Neural crest cell (in vitro differentiated cells): ENCODE data around the gene DNAJA3. TPM values are rescaled to one million over a fixed set of nuclear protein-coding genes. Genes with fewer than 3 reads are reported as not detected.

Experiments
- DNase-seq: peaks from one replicate; pipeline ENCODE4 v3.0.0; 2021; ENCODE audit warnings: low read depth, mixed read lengths, low spot score
- H3K27ac Mint-ChIP-seq: one replicate; pipeline ENCODE4 v1.8.0; 2021; ENCODE audit warnings: mild to moderate bottlenecking, mixed read lengths; ENCODE audit not compliant: unreplicated experiment
- H3K27me3 Mint-ChIP-seq: 2 replicates; pipeline ENCODE4 v1.8.0; 2021; ENCODE audit warnings: low read depth, mild to moderate bottlenecking, mixed read lengths
- H3K36me3 Mint-ChIP-seq: 2 replicates; pipeline ENCODE4 v1.8.0; 2021; ENCODE audit warnings: low read depth, mild to moderate bottlenecking, mixed read lengths
- H3K4me1 Mint-ChIP-seq: 2 replicates; pipeline ENCODE4 v1.8.0; 2021; ENCODE audit warnings: mixed read lengths
- H3K4me3 Mint-ChIP-seq: one replicate; pipeline ENCODE4 v1.8.0; 2021; ENCODE audit warnings: mild to moderate bottlenecking, mixed read lengths
- H3K9me3 Mint-ChIP-seq: 2 replicates; pipeline ENCODE4 v1.8.0; 2021; ENCODE audit warnings: mixed read lengths
- total RNA-seq: library from RNA; stranded (reverse); gene quantifications from 2 replicates; pipeline ENCODE4 v1.2.1, GENCODE V29; 2021
- TF ChIP-seq, protein P1 (sequence below): fragments of 200-600 bp; sonication (generic); conservative IDR thresholded peaks from 2 replicates; pipeline ENCODE4 v1.5.0; 2021; ENCODE audit warnings: antibody characterized with exemption, mild to moderate bottlenecking

Gene DNAJA3
- total RNA-seq, 1 donor from 2014 or later, result 45.1 TPM

DNA sequence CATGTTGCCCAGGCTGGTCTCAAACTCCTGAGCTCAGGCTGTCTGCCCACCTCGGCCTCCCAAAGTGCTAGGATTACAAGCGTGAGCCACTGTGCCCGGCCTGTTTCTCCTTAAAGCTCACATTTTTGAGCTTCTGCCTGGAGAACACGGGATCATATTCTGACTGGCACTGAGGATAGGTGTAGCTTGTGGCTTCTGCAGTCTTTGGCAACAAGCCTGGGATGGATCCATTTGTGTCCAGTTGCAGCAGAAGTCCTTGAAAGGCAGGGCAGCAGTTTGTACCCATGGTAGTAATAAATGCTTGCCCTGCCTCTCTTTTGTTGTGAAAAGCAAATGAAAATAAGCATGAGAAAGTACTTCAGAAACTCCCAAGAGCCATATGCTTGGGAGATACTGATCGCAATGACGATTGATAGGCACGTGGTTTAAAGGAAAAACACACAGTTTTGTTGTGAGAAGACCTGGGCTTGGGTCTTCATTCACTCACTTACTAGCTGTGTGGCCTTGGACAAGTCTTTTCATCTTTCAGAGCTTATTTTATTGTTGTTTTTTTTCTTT is 6.2 kb upstream of the DNAJA3 start:
- no peak for DNase-seq
- TF ChIP-seq, protein P1, sequence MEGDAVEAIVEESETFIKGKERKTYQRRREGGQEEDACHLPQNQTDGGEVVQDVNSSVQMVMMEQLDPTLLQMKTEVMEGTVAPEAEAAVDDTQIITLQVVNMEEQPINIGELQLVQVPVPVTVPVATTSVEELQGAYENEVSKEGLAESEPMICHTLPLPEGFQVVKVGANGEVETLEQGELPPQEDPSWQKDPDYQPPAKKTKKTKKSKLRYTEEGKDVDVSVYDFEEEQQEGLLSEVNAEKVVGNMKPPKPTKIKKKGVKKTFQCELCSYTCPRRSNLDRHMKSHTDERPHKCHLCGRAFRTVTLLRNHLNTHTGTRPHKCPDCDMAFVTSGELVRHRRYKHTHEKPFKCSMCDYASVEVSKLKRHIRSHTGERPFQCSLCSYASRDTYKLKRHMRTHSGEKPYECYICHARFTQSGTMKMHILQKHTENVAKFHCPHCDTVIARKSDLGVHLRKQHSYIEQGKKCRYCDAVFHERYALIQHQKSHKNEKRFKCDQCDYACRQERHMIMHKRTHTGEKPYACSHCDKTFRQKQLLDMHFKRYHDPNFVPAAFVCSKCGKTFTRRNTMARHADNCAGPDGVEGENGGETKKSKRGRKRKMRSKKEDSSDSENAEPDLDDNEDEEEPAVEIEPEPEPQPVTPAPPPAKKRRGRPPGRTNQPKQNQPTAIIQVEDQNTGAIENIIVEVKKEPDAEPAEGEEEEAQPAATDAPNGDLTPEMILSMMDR, result no peak
- H3K36me3 Mint-ChIP-seq, result no peaks in the 10 kb centered on the region
- no peaks in the 10 kb centered on the region for H3K9me3 Mint-ChIP-seq
- peaks cover 8% of the 10 kb centered on the region for H3K27me3 Mint-ChIP-seq
- no peak overlapping the region for H3K27ac Mint-ChIP-seq
- peak overlapping the region; percentile 56 for H3K4me3 Mint-ChIP-seq
- peaks cover 13% of the 10 kb centered on the region for H3K4me1 Mint-ChIP-seq

DNA sequence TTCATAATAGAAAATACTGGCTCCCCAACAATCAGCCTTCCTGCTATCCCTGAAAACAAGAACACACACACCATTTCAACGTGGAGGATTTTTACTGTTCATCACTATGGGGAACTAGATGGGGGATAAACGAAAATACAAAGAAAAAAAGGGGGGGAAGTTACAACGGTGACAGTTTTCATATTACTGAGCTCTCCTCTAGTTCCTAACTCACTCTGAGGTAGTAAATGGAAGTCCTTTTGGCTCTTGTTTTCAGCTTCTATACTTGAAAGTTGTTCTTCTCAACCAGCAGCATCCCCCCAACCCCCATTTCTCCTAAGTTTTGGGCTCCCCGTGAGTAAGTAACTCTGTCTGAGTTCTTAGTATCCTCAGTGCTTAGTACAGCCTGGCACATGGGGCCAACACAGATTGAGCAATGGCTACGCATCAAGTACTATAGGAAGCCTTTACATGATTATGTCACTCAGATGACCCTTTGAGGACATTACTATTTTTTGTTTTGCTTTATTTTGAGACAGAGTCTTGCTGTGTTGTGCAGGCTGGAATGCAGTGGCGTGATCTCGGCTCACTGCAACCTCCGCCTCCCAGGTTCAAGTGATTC is 5.1 kb upstream of the DNAJA3 start:
- DNase-seq, result no peak
- H3K4me1 Mint-ChIP-seq, result peaks cover 14% of the 10 kb centered on the region
- H3K27me3 Mint-ChIP-seq, result peaks cover 8% of the 10 kb centered on the region
- H3K4me3 Mint-ChIP-seq, result peak overlapping the region; percentile 78
- no peaks in the 10 kb centered on the region for H3K36me3 Mint-ChIP-seq
- H3K27ac Mint-ChIP-seq, result no peak overlapping the region
- no peaks in the 10 kb centered on the region for H3K9me3 Mint-ChIP-seq
- TF ChIP-seq, protein P1, result no peak

DNA sequence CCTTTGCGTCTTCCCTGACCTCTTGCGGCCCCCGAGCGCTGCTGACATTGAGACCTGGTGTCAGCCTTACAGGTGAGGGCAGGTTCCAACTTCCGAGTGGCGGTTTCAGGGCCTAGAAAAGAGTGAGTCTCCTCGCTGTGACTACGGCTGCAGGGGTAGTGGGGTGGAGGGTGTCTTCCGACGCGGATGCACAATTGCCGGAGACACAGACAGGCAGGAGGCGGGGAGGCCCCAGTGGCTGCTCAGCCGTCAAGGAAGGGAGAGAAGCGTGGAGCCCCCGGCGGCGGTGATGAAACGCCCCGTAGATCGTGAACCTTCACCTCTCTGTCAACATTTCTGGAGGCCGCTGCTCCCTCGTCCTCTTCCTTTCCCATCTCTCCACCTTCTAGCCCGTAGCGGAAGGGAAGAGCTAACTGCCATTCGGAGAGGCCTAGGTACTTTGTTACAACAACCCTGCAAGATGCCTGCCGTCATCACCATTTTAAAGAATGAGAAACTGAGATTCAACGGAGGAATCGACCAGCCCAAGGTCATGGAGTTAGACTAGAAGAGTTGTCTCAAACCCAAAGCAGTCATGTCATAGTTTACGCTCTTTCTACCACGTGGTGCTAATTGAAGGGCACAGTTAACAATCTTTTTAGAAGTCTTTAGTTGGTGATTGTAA is 485 bp downstream of the DNAJA3 start:
- Mint-ChIP-seq H3K9me3 (no peaks in the 10 kb centered on the region), H3K4me1 (peaks cover 29% of the 10 kb centered on the region), H3K4me3 (peak overlapping the region; percentile 97), H3K27me3 (no peaks in the 10 kb centered on the region), H3K36me3 (peaks cover 5% of the 10 kb centered on the region), H3K27ac (peak overlapping the region; percentile 83)
- TF ChIP-seq, protein P1, result no peak
- no peak for DNase-seq

DNA sequence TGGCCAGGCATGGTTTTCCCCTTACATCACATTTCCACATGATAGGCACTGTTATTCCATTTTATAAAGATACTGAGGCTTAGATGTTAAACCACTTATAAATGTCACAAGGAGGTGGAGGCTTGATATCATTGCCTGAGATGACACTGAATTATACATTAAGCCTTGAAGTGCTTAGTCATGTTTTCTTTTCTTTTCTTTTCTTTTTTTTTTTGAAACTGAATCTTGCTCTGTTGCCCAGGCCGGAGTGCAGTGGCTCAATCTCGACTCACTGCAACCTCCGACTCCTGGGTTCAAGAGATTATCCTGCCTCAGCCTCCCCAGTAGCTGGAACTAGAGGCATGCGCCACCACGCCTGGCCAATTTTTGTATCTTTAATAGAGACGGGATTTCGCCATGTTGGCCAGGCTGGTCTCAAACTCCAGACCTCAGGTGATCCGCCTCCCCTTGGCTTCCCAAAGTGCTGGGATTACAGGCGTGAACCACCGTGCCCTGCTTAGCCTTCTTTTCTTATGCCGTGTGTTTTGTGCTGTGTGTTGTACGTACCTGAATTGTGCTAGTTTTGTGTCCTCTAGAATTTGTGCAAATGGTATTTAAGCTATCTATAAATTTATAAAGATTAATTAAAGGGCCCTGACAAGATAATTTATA is 1.2 kb downstream of the DNAJA3 start:
- H3K4me1 Mint-ChIP-seq, result peaks cover 29% of the 10 kb centered on the region
- DNase-seq, result no peak
- H3K27me3 Mint-ChIP-seq, result no peaks in the 10 kb centered on the region
- peaks cover 5% of the 10 kb centered on the region for H3K36me3 Mint-ChIP-seq
- peak overlapping the region; percentile 97 for H3K4me3 Mint-ChIP-seq
- TF ChIP-seq, protein P1, result no peak
- no peaks in the 10 kb centered on the region for H3K9me3 Mint-ChIP-seq
- peak overlapping the region; percentile 83 for H3K27ac Mint-ChIP-seq

DNA sequence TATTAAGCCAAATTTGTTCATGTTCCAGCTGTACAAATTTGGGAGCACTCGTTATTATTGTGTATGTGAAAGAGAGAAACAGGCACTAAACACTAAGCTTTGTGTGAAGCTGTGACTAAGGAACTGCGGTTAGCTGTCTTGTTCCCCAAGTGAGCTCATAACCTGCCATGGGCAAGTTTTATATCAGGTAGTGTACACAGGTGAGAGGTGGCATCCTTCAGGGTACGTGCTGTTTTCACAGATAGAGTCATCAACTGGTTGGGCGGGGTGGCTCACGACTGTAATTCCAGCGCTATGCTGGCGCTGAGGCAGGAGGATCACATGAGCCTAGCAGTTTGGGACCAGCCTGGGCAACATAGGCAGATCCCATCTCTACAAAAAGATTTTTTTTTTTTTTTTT is 2.8 kb downstream of the DNAJA3 start:
- TF ChIP-seq, protein P1, result no peak
- H3K9me3 Mint-ChIP-seq, result no peaks in the 10 kb centered on the region
- H3K27ac Mint-ChIP-seq, result no peak overlapping the region
- peak overlapping the region; percentile 58 for H3K4me3 Mint-ChIP-seq
- H3K36me3 Mint-ChIP-seq, result peaks cover 5% of the 10 kb centered on the region
- no peaks in the 10 kb centered on the region for H3K27me3 Mint-ChIP-seq
- DNase-seq, result no peak
- peaks cover 29% of the 10 kb centered on the region for H3K4me1 Mint-ChIP-seq
